T follicular helper cell (primary cell): ENCODE measurements around the gene TOX4.

Experiments used
- DNase-seq: peaks from one replicate; pipeline ENCODE4 v3.0.0-alpha.2; 2020; ENCODE audit warnings: low read depth

Gene TOX4

GRCh38 chr14:21501568-21501967 is 24.6 kb downstream of the TOX4 start:
- DNase-seq: no peak

GRCh38 chr14:21503376-21503775 is 26.4 kb downstream of the TOX4 start:
- no peak for DNase-seq

GRCh38 chr14:21505012-21505553 is 28.1 kb downstream of the TOX4 start:
- no peak for DNase-seq

GRCh38 chr14:21506557-21506956 is 29.6 kb downstream of the TOX4 start:
- DNase-seq: no peak

GRCh38 chr14:21509432-21510143 is 32.6 kb downstream of the TOX4 start:
- no peak for DNase-seq

- DNase-seq: peak; percentile 91
Measured at GRCh38 chr14:21510735-21511657, 34.0 kb downstream of the TOX4 start, which contains the start of gene METTL3. TSS of gene METTL3 (minus strand) at chr14:21511340. CDS start at chr14:21511223, 117 bp downstream.

- DNase-seq: no peak
Measured at GRCh38 chr14:21514341-21514740, 37.3 kb downstream of the TOX4 start.

GRCh38 chr14:21518725-21519124 is 41.7 kb downstream of the TOX4 start:
- DNase-seq: no peak

- DNase-seq: no peak
Measured at GRCh38 chr14:21520767-21521166, 43.8 kb downstream of the TOX4 start.

GRCh38 chr14:21521501-21521900 is 44.5 kb downstream of the TOX4 start:
- no peak for DNase-seq

GRCh38 chr14:21523203-21523602 is 46.2 kb downstream of the TOX4 start:
- DNase-seq: no peak

- no peak for DNase-seq
Measured at GRCh38 chr14:21524575-21525490, 47.8 kb downstream of the TOX4 start.

- DNase-seq: no peak
Measured at GRCh38 chr14:21525571-21525961, 48.6 kb downstream of the TOX4 start.

GRCh38 chr14:21525962-21526671 is 49.1 kb downstream of the TOX4 start, which contains the start of gene SALL2:
TSS of gene SALL2 (minus strand) at chr14:21526346. CDS start at chr14:21526127, 219 bp downstream.
- peak; percentile 55 for DNase-seq

- no peak for DNase-seq
Measured at GRCh38 chr14:21526672-21527317, 49.8 kb downstream of the TOX4 start.

- no peak for DNase-seq
Measured at GRCh38 chr14:21527318-21527679, 50.3 kb downstream of the TOX4 start.

GRCh38 chr14:21528381-21529348 is 51.7 kb downstream of the TOX4 start:
- DNase-seq: no peak

- DNase-seq: no peak
Measured at GRCh38 chr14:21529515-21529914, 52.5 kb downstream of the TOX4 start.

GRCh38 chr14:21533294-21533693 is 56.3 kb downstream of the TOX4 start:
- no peak for DNase-seq
